ENCODE data around the gene CORO2B.

DNA sequence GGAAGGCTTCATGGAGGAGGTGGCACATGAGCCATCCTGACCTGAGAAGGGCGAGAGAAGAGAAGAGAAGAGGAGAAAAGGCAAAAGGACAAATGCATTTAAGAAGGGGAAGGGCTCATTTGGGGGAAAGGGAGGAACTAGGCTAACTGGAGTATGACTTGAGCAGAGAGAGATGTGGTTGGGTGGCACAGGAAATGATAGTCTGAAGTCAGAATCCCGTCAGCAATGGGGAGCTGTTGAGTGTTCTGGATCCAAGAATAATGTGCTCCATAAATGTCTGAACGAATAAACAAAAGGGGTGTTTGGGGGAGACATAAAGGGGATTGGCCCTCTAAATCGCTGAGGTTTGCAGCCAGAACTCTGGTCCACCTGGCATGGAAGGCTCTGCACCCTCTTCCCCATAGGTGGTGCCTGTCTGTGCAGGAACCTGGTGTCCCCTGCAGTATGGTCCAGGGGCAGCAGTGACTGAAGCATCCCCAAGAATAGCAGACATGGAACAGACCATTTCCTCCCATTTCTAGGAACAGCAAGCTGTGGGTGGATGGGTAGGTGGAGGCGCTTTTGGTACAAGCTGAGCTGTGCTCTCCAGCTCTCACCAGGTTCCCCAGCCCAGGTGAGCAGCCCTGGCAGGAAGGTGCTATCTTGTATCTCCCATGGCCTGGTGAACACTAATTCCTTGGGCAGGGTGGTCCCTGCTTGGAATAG, 15.2 kb downstream of the CORO2B start:
- TF ChIP-seq, protein P1, sequence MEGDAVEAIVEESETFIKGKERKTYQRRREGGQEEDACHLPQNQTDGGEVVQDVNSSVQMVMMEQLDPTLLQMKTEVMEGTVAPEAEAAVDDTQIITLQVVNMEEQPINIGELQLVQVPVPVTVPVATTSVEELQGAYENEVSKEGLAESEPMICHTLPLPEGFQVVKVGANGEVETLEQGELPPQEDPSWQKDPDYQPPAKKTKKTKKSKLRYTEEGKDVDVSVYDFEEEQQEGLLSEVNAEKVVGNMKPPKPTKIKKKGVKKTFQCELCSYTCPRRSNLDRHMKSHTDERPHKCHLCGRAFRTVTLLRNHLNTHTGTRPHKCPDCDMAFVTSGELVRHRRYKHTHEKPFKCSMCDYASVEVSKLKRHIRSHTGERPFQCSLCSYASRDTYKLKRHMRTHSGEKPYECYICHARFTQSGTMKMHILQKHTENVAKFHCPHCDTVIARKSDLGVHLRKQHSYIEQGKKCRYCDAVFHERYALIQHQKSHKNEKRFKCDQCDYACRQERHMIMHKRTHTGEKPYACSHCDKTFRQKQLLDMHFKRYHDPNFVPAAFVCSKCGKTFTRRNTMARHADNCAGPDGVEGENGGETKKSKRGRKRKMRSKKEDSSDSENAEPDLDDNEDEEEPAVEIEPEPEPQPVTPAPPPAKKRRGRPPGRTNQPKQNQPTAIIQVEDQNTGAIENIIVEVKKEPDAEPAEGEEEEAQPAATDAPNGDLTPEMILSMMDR (conservative IDR thresholded peaks at IDR 0.05; ENCODE audit: low read depth, low read length): no peak
- no peak for TF ChIP-seq EZH2 (IDR thresholded peaks at IDR 0.05; ENCODE audit: borderline replicate concordance, low read depth, low read length, poor library complexity, severe bottlenecking)

All from A673 (cell line).